IPS-18a (cell line): Measurements from ENCODE around the gene HLA-DRA.
A peak's percentile ranks its signal among the peaks of the same experiment; 100 is the strongest.

Experiments
- H3K27ac ChIP-seq: one replicate; pipeline ENCODE4 v1.5.1; 2013; ENCODE audit warnings: low read length
- H3K27me3 ChIP-seq: one replicate; pipeline ENCODE4 v1.6.1; 2013; ENCODE audit warnings: mild to moderate bottlenecking, low read length; ENCODE audit not compliant: control insufficient read depth, insufficient read depth
- H3K36me3 ChIP-seq: one replicate; pipeline ENCODE4 v1.6.1; 2013; ENCODE audit warnings: low read depth, low read length; ENCODE audit not compliant: control insufficient read depth
- H3K4me1 ChIP-seq: one replicate; pipeline ENCODE4 v1.6.1; 2013; ENCODE audit warnings: low read depth, low read length; ENCODE audit not compliant: control insufficient read depth
- H3K4me3 ChIP-seq: one replicate; pipeline ENCODE4 v1.5.1; 2013; ENCODE audit warnings: low read length
- H3K9ac ChIP-seq: one replicate; pipeline ENCODE4 v1.6.1; 2013; ENCODE audit warnings: mild to moderate bottlenecking, low read length, moderate library complexity
- H3K9me3 ChIP-seq: one replicate; pipeline ENCODE4 v1.6.1; 2013; ENCODE audit warnings: low read depth, low read length; ENCODE audit not compliant: control insufficient read depth

The HLA-DRA gene

GRCh38 chr6:32411566-32412327 lies 27.9 kb upstream of the HLA-DRA start:
- H3K27me3 ChIP-seq, result peaks cover 19% of the 10 kb centered on the region
- no peaks in the 10 kb centered on the region for H3K9me3 ChIP-seq
- H3K4me1 ChIP-seq, result no peaks in the 10 kb centered on the region
- H3K9ac ChIP-seq, result no peak overlapping the region
- no peaks in the 10 kb centered on the region for H3K36me3 ChIP-seq
- no peak overlapping the region for H3K27ac ChIP-seq
- H3K4me3 ChIP-seq, result no peak overlapping the region

GRCh38 chr6:32413427-32414047 lies 26.1 kb upstream of the HLA-DRA start:
- Histone ChIP-seq H3K36me3 (no peaks in the 10 kb centered on the region), H3K4me1 (no peaks in the 10 kb centered on the region), H3K4me3 (no peak overlapping the region), H3K9ac (no peak overlapping the region), H3K27ac (no peak overlapping the region), H3K9me3 (no peaks in the 10 kb centered on the region), H3K27me3 (peaks cover 19% of the 10 kb centered on the region)

GRCh38 chr6:32415521-32416019 lies 24.1 kb upstream of the HLA-DRA start:
- Histone ChIP-seq H3K27ac (no peak overlapping the region), H3K27me3 (peaks cover 19% of the 10 kb centered on the region), H3K4me3 (peak overlapping the region; percentile 53), H3K4me1 (no peaks in the 10 kb centered on the region), H3K36me3 (no peaks in the 10 kb centered on the region), H3K9me3 (no peaks in the 10 kb centered on the region), H3K9ac (no peak overlapping the region)

DNA sequence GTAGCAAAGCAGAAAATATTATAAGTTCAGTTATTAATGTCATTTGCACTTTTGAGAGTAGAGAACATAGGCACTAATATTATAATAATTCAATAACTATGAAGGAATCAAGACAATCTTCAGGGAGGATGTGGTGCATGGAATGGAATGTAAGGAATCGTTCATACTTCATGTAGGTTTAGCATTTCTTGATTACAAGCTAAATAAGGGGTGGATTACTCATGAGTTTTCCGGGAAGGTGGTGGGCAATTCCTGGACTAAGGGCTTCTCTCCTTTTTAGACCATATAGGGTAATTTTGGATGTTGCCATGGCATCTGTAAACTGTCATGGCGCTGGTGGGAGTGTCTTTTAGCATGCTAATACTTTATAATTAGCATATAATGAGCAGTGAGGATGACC lies 23.7 kb upstream of the HLA-DRA start:
- H3K4me3 ChIP-seq, result no peak overlapping the region
- peaks cover 19% of the 10 kb centered on the region for H3K27me3 ChIP-seq
- H3K9ac ChIP-seq, result no peak overlapping the region

DNA sequence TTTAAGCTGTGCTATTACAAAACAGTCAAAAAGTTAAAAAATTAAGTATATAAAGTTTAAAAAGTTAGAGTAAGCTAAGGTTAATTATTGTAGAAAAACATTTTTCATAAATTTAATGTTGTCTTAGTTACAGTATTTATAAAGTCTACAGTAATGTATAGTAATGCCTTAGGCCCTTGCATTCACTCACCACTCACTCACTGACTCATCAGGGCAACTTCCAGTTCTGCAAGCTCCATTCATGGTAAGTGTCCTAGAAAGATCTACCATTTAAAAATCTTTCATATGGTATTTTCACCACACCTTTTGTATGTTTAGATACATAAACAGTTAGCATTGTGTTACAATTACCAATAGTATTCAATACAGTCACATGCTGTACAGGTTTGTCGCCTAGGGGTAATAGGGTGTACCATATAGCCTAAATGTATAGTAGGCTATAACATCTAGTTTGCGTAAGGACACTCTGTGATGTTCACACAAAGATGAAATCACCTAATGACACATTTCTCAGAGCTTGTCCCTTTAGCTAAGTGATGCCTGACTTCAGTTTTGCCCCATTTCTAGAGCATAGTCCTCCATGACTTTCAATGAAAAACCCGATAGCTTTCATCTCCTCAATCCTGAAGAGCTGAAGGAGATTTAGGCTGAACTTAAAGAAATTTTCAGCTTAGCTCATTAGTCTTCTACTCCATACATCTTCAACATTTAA lies 14.9 kb upstream of the HLA-DRA start:
- Histone ChIP-seq H3K27me3 (no peaks in the 10 kb centered on the region), H3K4me1 (no peaks in the 10 kb centered on the region), H3K4me3 (no peak overlapping the region), H3K9me3 (no peaks in the 10 kb centered on the region), H3K36me3 (no peaks in the 10 kb centered on the region), H3K27ac (no peak overlapping the region), H3K9ac (no peak overlapping the region)

More for the DNA sequence above, 23.7 kb upstream of the HLA-DRA start:
- Histone ChIP-seq H3K36me3 (no peaks in the 10 kb centered on the region), H3K4me1 (no peaks in the 10 kb centered on the region), H3K27ac (no peak overlapping the region), H3K9me3 (no peaks in the 10 kb centered on the region)

- Histone ChIP-seq H3K9me3 (no peaks in the 10 kb centered on the region), H3K27me3 (no peaks in the 10 kb centered on the region), H3K4me1 (no peaks in the 10 kb centered on the region), H3K9ac (no peak overlapping the region), H3K27ac (no peak overlapping the region), H3K4me3 (no peak overlapping the region), H3K36me3 (no peaks in the 10 kb centered on the region)
These were observed 13.3 kb upstream of the HLA-DRA start for GRCh38 chr6:32426338-32426737.

DNA sequence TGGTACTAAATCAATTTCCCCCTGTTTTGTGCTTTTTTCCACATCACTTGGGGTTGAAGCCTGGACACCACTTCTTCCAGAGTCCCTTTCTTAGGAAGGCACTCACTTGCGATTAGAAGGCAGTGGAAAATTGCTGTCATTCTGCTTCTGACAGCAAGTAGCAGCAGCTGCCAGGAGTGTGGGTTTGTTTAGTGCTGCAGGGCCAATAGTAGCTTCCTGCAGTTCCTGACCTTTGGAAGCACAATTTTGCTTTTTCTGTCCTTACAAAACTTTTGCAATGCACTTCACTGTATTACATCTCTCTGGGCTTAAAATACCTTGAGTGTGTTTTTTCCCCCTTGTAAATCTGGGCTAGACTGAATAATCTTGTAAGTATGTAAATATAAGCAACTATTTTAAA lies 12.5 kb upstream of the HLA-DRA start:
- Histone ChIP-seq H3K4me3 (no peak overlapping the region), H3K27me3 (no peaks in the 10 kb centered on the region), H3K4me1 (no peaks in the 10 kb centered on the region)

DNA sequence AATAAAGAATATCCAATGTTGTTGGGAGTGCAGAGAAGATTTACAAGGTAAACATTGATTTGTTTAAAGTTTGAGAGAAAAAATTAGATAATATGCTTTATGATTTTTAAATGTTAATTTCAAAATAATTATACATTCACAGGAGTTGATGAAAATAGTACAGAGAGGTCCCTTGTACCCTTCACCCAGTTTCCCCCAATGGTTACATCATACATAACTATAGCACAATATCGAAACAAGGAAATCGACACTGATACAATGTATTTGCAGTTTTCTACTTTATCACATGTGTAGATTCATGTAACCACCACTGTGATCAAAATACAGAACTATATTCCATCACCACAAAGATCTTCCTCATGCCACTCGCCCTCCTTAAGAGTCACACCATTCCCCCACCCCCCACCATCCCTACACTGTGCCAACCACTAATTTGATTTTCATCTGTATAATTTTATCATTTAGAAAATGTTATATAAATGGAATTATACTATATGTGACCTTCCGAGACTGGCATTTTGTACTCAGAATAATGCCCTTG lies 11.7 kb upstream of the HLA-DRA start:
- Histone ChIP-seq H3K4me3 (no peak overlapping the region), H3K27me3 (no peaks in the 10 kb centered on the region), H3K9ac (no peak overlapping the region), H3K4me1 (no peaks in the 10 kb centered on the region), H3K27ac (no peak overlapping the region), H3K9me3 (no peaks in the 10 kb centered on the region), H3K36me3 (no peaks in the 10 kb centered on the region)

More for the DNA sequence above, 12.5 kb upstream of the HLA-DRA start:
- H3K9ac ChIP-seq, result no peak overlapping the region
- H3K9me3 ChIP-seq, result no peaks in the 10 kb centered on the region
- no peaks in the 10 kb centered on the region for H3K36me3 ChIP-seq
- no peak overlapping the region for H3K27ac ChIP-seq

DNA sequence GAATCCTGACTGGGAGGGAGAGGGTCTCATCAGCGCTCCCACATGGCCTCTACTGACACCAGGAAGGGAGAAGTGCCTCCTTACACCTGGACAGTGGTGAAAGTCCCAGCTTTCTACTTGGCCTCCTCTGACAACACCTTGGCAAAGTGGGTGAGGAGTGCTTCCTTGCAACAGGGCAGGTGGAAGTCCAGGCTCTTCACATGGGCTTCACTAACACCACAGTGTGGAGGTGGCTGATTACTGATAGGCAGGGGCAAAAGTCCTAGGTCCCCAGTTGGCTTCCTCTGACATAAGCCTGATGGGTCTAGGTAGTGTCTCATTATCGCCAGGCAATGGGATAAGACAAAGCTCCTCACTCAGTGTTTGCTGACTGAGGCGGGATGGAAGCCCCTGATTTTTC lies 9.5 kb upstream of the HLA-DRA start:
- no peaks in the 10 kb centered on the region for H3K36me3 ChIP-seq
- H3K27ac ChIP-seq, result no peak overlapping the region
- no peaks in the 10 kb centered on the region for H3K9me3 ChIP-seq
- no peak overlapping the region for H3K4me3 ChIP-seq
- no peaks in the 10 kb centered on the region for H3K27me3 ChIP-seq
- H3K9ac ChIP-seq, result no peak overlapping the region
- no peaks in the 10 kb centered on the region for H3K4me1 ChIP-seq

GRCh38 chr6:32431142-32431541 lies 8.5 kb upstream of the HLA-DRA start:
- Histone ChIP-seq H3K27me3 (no peaks in the 10 kb centered on the region), H3K4me1 (no peaks in the 10 kb centered on the region), H3K9me3 (no peaks in the 10 kb centered on the region), H3K9ac (no peak overlapping the region), H3K27ac (no peak overlapping the region), H3K36me3 (no peaks in the 10 kb centered on the region), H3K4me3 (no peak overlapping the region)

- Histone ChIP-seq H3K27me3 (no peaks in the 10 kb centered on the region), H3K4me1 (no peaks in the 10 kb centered on the region), H3K4me3 (no peak overlapping the region), H3K36me3 (no peaks in the 10 kb centered on the region), H3K9me3 (no peaks in the 10 kb centered on the region), H3K9ac (no peak overlapping the region), H3K27ac (no peak overlapping the region)
These were observed 7.6 kb upstream of the HLA-DRA start for GRCh38 chr6:32432050-32432450.
